Activated naive CD8-positive, alpha-beta T cell treated with anti-CD3 and anti-CD28 coated beads for 36 hours (primary cell): Measurements from ENCODE around the gene GRB10. TPM values are rescaled to one million over a fixed set of nuclear protein-coding genes. Genes with fewer than 3 reads are reported as not detected.

Experiments used
- DNase-seq: peaks from one replicate; pipeline ENCODE4 v3.0.0; 2021
- H3K27ac Mint-ChIP-seq: one replicate; pipeline ENCODE4 v1.8.0; 2022; ENCODE audit warnings: mild to moderate bottlenecking, moderate library complexity, mixed read lengths
- H3K27me3 Mint-ChIP-seq: one replicate; pipeline ENCODE4 v1.8.0; 2022; ENCODE audit warnings: mild to moderate bottlenecking, mixed read lengths
- H3K36me3 Mint-ChIP-seq: one replicate; pipeline ENCODE4 v1.8.0; 2021; ENCODE audit warnings: mild to moderate bottlenecking, mixed read lengths
- H3K4me1 Mint-ChIP-seq: one replicate; pipeline ENCODE4 v1.8.0; 2021; ENCODE audit warnings: mixed read lengths
- H3K4me3 Mint-ChIP-seq: one replicate; pipeline ENCODE4 v1.8.0; 2022; ENCODE audit warnings: mild to moderate bottlenecking, moderate library complexity, mixed read lengths
- H3K9me3 Mint-ChIP-seq: one replicate; pipeline ENCODE4 v1.8.0; 2022; ENCODE audit warnings: mixed read lengths
- total RNA-seq, 2 experiments: library from RNA; stranded (reverse); gene quantifications; one replicate each; pipeline ENCODE4 v1.2.3, GENCODE V29; 2021

The GRB10 gene
- total RNA-seq, 2 experiments from 2014 or later: 2.4 to 2.5 TPM

GRCh38 chr7:50663396-50664102, 119.1 kb downstream of the GRB10 start:
- peaks cover 2% of the 10 kb centered on the region for H3K9me3 Mint-ChIP-seq
- peaks cover 49% of the 10 kb centered on the region for H3K4me1 Mint-ChIP-seq
- no peaks in the 10 kb centered on the region for H3K27me3 Mint-ChIP-seq
- H3K27ac Mint-ChIP-seq: no peak overlapping the region
- H3K4me3 Mint-ChIP-seq: no peak overlapping the region
- H3K36me3 Mint-ChIP-seq: peaks cover 2% of the 10 kb centered on the region
- DNase-seq: no peak

- Mint-ChIP-seq H3K36me3 (peaks cover 2% of the 10 kb centered on the region), H3K9me3 (peaks cover 2% of the 10 kb centered on the region), H3K27ac (no peak overlapping the region), H3K27me3 (no peaks in the 10 kb centered on the region), H3K4me1 (peaks cover 49% of the 10 kb centered on the region), H3K4me3 (no peak overlapping the region)
- no peak for DNase-seq
Observed at GRCh38 chr7:50662996-50663395, 119.7 kb downstream of the GRB10 start.

GRCh38 chr7:50662041-50662694, 120.5 kb downstream of the GRB10 start:
- peaks cover 2% of the 10 kb centered on the region for H3K9me3 Mint-ChIP-seq
- H3K4me3 Mint-ChIP-seq: no peak overlapping the region
- no peak overlapping the region for H3K27ac Mint-ChIP-seq
- no peaks in the 10 kb centered on the region for H3K27me3 Mint-ChIP-seq
- H3K4me1 Mint-ChIP-seq: peaks cover 49% of the 10 kb centered on the region
- peaks cover 2% of the 10 kb centered on the region for H3K36me3 Mint-ChIP-seq
- no peak for DNase-seq

GRCh38 chr7:50661345-50662040, 121.2 kb downstream of the GRB10 start:
- Mint-ChIP-seq H3K27ac (no peak overlapping the region), H3K27me3 (no peaks in the 10 kb centered on the region), H3K9me3 (peaks cover 2% of the 10 kb centered on the region), H3K4me3 (no peak overlapping the region), H3K36me3 (peaks cover 2% of the 10 kb centered on the region), H3K4me1 (peaks cover 49% of the 10 kb centered on the region)
- DNase-seq: no peak

- peaks cover 49% of the 10 kb centered on the region for H3K4me1 Mint-ChIP-seq
- H3K36me3 Mint-ChIP-seq: peaks cover 2% of the 10 kb centered on the region
- H3K9me3 Mint-ChIP-seq: peaks cover 2% of the 10 kb centered on the region
- no peak for DNase-seq
- no peak overlapping the region for H3K4me3 Mint-ChIP-seq
- no peaks in the 10 kb centered on the region for H3K27me3 Mint-ChIP-seq
- H3K27ac Mint-ChIP-seq: no peak overlapping the region
Observed at GRCh38 chr7:50660830-50661175, 121.9 kb downstream of the GRB10 start.

GRCh38 chr7:50660040-50660829, 122.5 kb downstream of the GRB10 start:
- peak; percentile 51 for DNase-seq
- peak overlapping the region; percentile 70 for H3K27ac Mint-ChIP-seq
- no peaks in the 10 kb centered on the region for H3K27me3 Mint-ChIP-seq
- peaks cover 2% of the 10 kb centered on the region for H3K9me3 Mint-ChIP-seq
- H3K36me3 Mint-ChIP-seq: peaks cover 2% of the 10 kb centered on the region
- peak overlapping the region; percentile 22 for H3K4me3 Mint-ChIP-seq
- peaks cover 48% of the 10 kb centered on the region for H3K4me1 Mint-ChIP-seq

- H3K27ac Mint-ChIP-seq: no peak overlapping the region
- peaks cover 2% of the 10 kb centered on the region for H3K9me3 Mint-ChIP-seq
- no peak for DNase-seq
- H3K27me3 Mint-ChIP-seq: no peaks in the 10 kb centered on the region
- H3K4me1 Mint-ChIP-seq: peaks cover 40% of the 10 kb centered on the region
- H3K36me3 Mint-ChIP-seq: peaks cover 2% of the 10 kb centered on the region
- H3K4me3 Mint-ChIP-seq: no peak overlapping the region
Observed at GRCh38 chr7:50659329-50659965, 123.2 kb downstream of the GRB10 start.

- no peak for DNase-seq
Observed at GRCh38 chr7:50658696-50659095, 124.0 kb downstream of the GRB10 start.

GRCh38 chr7:50657912-50658311, 124.8 kb downstream of the GRB10 start:
- H3K4me3 Mint-ChIP-seq: no peak overlapping the region
- peaks cover 2% of the 10 kb centered on the region for H3K9me3 Mint-ChIP-seq
- H3K4me1 Mint-ChIP-seq: peaks cover 34% of the 10 kb centered on the region
- no peak for DNase-seq
- no peak overlapping the region for H3K27ac Mint-ChIP-seq
- H3K27me3 Mint-ChIP-seq: no peaks in the 10 kb centered on the region
- peaks cover 2% of the 10 kb centered on the region for H3K36me3 Mint-ChIP-seq

More at GRCh38 chr7:50658696-50659095, 124.0 kb downstream of the GRB10 start:
- Mint-ChIP-seq H3K4me3 (no peak overlapping the region), H3K9me3 (peaks cover 2% of the 10 kb centered on the region), H3K27ac (no peak overlapping the region), H3K36me3 (peaks cover 2% of the 10 kb centered on the region), H3K27me3 (no peaks in the 10 kb centered on the region), H3K4me1 (peaks cover 38% of the 10 kb centered on the region)

- H3K27me3 Mint-ChIP-seq: no peaks in the 10 kb centered on the region
- H3K27ac Mint-ChIP-seq: no peak overlapping the region
- no peak for DNase-seq
- H3K4me1 Mint-ChIP-seq: peaks cover 29% of the 10 kb centered on the region
- H3K36me3 Mint-ChIP-seq: peaks cover 2% of the 10 kb centered on the region
- H3K9me3 Mint-ChIP-seq: peaks cover 2% of the 10 kb centered on the region
- no peak overlapping the region for H3K4me3 Mint-ChIP-seq
Observed at GRCh38 chr7:50657341-50657873, 125.3 kb downstream of the GRB10 start.

- peaks cover 2% of the 10 kb centered on the region for H3K9me3 Mint-ChIP-seq
- H3K4me3 Mint-ChIP-seq: no peak overlapping the region
- peaks cover 18% of the 10 kb centered on the region for H3K4me1 Mint-ChIP-seq
- H3K27ac Mint-ChIP-seq: no peak overlapping the region
- DNase-seq: no peak
- H3K36me3 Mint-ChIP-seq: peaks cover 2% of the 10 kb centered on the region
- H3K27me3 Mint-ChIP-seq: no peaks in the 10 kb centered on the region
Observed at GRCh38 chr7:50656141-50656895, 126.4 kb downstream of the GRB10 start.

GRCh38 chr7:50655490-50655889, 127.2 kb downstream of the GRB10 start:
- no peak overlapping the region for H3K27ac Mint-ChIP-seq

GRCh38 chr7:50655020-50655419, 127.7 kb downstream of the GRB10 start:
- Mint-ChIP-seq H3K27ac (no peak overlapping the region), H3K9me3 (no peaks in the 10 kb centered on the region), H3K4me1 (peaks cover 8% of the 10 kb centered on the region), H3K27me3 (no peaks in the 10 kb centered on the region), H3K36me3 (no peaks in the 10 kb centered on the region), H3K4me3 (no peak overlapping the region)
- DNase-seq: no peak

More at GRCh38 chr7:50655490-50655889, 127.2 kb downstream of the GRB10 start:
- H3K36me3 Mint-ChIP-seq: peaks cover 2% of the 10 kb centered on the region
- no peaks in the 10 kb centered on the region for H3K27me3 Mint-ChIP-seq
- H3K9me3 Mint-ChIP-seq: peaks cover 2% of the 10 kb centered on the region
- no peak overlapping the region for H3K4me3 Mint-ChIP-seq
- peaks cover 13% of the 10 kb centered on the region for H3K4me1 Mint-ChIP-seq
- no peak for DNase-seq

- H3K27ac Mint-ChIP-seq: no peak overlapping the region
- H3K4me3 Mint-ChIP-seq: no peak overlapping the region
- no peaks in the 10 kb centered on the region for H3K9me3 Mint-ChIP-seq
- DNase-seq: no peak
- peaks cover 2% of the 10 kb centered on the region for H3K4me1 Mint-ChIP-seq
- no peaks in the 10 kb centered on the region for H3K36me3 Mint-ChIP-seq
- H3K27me3 Mint-ChIP-seq: no peaks in the 10 kb centered on the region
Observed at GRCh38 chr7:50653981-50654425, 128.7 kb downstream of the GRB10 start.
